Panc1 (cell line): Measurements from ENCODE around the gene NOP16. TPM values are rescaled to one million over a fixed set of nuclear protein-coding genes. Genes with fewer than 3 reads are reported as not detected.

ENCODE experiments used
- ATAC-seq: fragments of 200-7000 bp; cut with Tn5 transposase; 2 replicates; pipeline ENCODE4 v1.9.1; 2020; ENCODE audit warnings: mild to moderate bottlenecking, moderate library complexity
- BruUV-seq: library from RNA; stranded (reverse); fragments of 400-500 nt; replicated peaks from 2 replicates; lab custom pipeline; 2021; lab: Mats Ljungman, UMichigan
- CTCF ChIA-PET: fragments of 300-600 bp; sonication (Branson Sonifier 250); formaldehyde crosslinking; loops from one replicate; lab custom pipeline; 2022; ENCODE audit warnings: antibody characterized with exemption; lab: Charles Lee
- POLR2A ChIA-PET: fragments of 300-600 bp; sonication (Branson Sonifier 250); formaldehyde crosslinking; loops from one replicate; lab custom pipeline; 2022; ENCODE audit warnings: antibody characterized with exemption; lab: Charles Lee
- DNase-seq: peaks from one replicate; pipeline ENCODE4 v3.0.0-alpha.2; 2010; ENCODE audit warnings: low read depth, low spot score
- H3K27ac ChIP-seq: 2 replicates; pipeline ENCODE4 v1.5.1; 2011; ENCODE audit warnings: mild to moderate bottlenecking, low read length, inconsistent platforms
- H3K27me3 ChIP-seq: fragments of 200-500 bp; sonication (Bioruptor generic); 2 replicates; pipeline ENCODE4 v1.6.0; 2014; ENCODE audit warnings: low read length, inconsistent platforms; ENCODE audit not compliant: control insufficient read depth, insufficient read depth
- H3K36me3 ChIP-seq: fragments of 200-500 bp; sonication (Bioruptor generic); 2 replicates; pipeline ENCODE4 v1.5.1; 2014; ENCODE audit warnings: inconsistent platforms, mild to moderate bottlenecking, low read length, moderate library complexity; ENCODE audit not compliant: control insufficient read depth, insufficient read depth
- H3K4me1 ChIP-seq: 2 replicates; pipeline ENCODE4 v1.5.1; 2011; ENCODE audit warnings: inconsistent platforms, mild to moderate bottlenecking, low read length, moderate library complexity; ENCODE audit not compliant: control insufficient read depth, insufficient read depth
- H3K4me3 ChIP-seq, 2 experiments: 2 replicates each; pipeline ENCODE4 v1.5.1; 2011 to 2012; ENCODE audit warnings: low read depth in 2 of 2, low read length in 2 of 2, mild to moderate bottlenecking in 2 of 2, inconsistent platforms in 1 of 2, moderate library complexity in 1 of 2
- H3K9me3 ChIP-seq: fragments of 200-500 bp; sonication (Bioruptor generic); 2 replicates; pipeline ENCODE4 v1.5.1; 2014; ENCODE audit warnings: low read depth, mild to moderate bottlenecking, inconsistent platforms, low read length, moderate library complexity; ENCODE audit not compliant: control insufficient read depth, insufficient read depth
- CTCF ChIP-seq: fragments of 450-650 bp; IDR thresholded peaks from 2 replicates; pipeline ENCODE4 v1.5.1; 2017; ENCODE audit warnings: mild to moderate bottlenecking
- POLR2AphosphoS5 ChIP-seq: IDR thresholded peaks from 2 replicates; pipeline ENCODE4 v1.6.1; 2012; ENCODE audit warnings: mild to moderate bottlenecking, low read depth, low read length, moderate library complexity
- SIN3A ChIP-seq: IDR thresholded peaks from 2 replicates; pipeline ENCODE4 v1.6.1; 2012; ENCODE audit warnings: low read depth, mild to moderate bottlenecking, low read length, moderate library complexity, borderline replicate concordance; ENCODE audit not compliant: insufficient read depth
- TCF7L2 ChIP-seq: IDR thresholded peaks from 2 replicates; pipeline ENCODE4 v1.6.1; 2011; ENCODE audit warnings: mild to moderate bottlenecking, low read depth, low read length, inconsistent platforms
- in situ Hi-C: cut with HindIII; loops from 2 replicates; pipeline ENCODE4 v1.10.0; 2016; ENCODE audit warnings: low sequenced_read_pairs, low pct_unique_long_range_greater_than_20kb
- intact Hi-C: fragments of 100-400 bp; cut with micrococcal nuclease; formaldehyde crosslinking; loops from one replicate; pipeline ENCODE4 v1.10.0; 2022; ENCODE audit not compliant: unreplicated experiment
- total RNA-seq: library from RNA; stranded (reverse); gene quantifications from one replicate; pipeline ENCODE4 v1.2.1, GENCODE V29; 2021; ENCODE audit not compliant: unreplicated experiment
- TF ChIP-seq, protein P1 (sequence below), 2 experiments: IDR thresholded peaks; 2 replicates each; pipeline ENCODE4 v1.6.1; 2011 to 2012; ENCODE audit warnings: low read depth in 2 of 2, control low read depth in 1 of 2, low read length in 1 of 2, mild to moderate bottlenecking in 1 of 2, moderate library complexity in 1 of 2; ENCODE audit not compliant: insufficient read depth in 1 of 2

Gene NOP16
- total RNA-seq, 1 experiment from 2014 or later, result 76.2 TPM

DNA sequence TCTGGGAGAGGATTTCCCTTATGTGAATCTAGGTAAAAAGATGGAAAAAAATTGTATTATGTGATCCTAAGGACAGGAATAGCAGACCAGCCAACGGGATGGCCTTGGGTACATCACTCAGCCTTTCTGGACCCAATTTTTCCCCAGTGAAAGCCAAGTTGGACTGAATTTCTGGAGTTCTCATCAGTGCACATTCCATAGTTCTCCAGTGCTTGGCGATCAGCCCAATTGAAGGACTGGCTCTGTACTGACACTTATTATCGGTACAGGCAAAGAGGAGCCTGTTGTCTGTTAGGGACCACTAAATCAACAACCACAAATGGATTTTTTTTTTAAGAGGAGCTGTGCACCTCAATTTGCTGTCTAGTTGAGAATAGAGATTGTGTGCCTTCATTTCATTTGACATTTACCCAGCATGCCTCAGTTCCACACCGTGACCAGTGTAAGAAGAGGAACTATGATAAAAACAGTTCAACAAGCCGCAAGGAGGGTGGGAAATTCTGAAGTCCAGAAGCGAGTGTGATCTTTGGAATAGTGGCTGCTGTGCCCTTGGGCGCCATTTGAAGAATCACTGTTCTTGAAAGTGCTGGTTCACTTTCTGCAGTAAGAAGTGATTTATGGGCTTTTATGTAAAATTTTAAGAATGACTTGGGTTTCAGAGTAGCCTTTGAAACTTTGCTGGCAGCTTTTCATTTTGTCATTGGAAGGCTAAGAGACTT lies 15.1 kb downstream of the NOP16 start:
- POLR2A ChIA-PET, result no interaction called here

GRCh38 chr5:176371621-176372539 lies 16.5 kb downstream of the NOP16 start:
- ChIA-PET POLR2A (no interaction called here), CTCF (interaction anchor here (1.0 kb wide), 1 partner anchor 10 kb away, joined by 7 read pairs; no protein-coding TSS in a partner anchor)
- Histone ChIP-seq H3K27me3 (no peaks in the 10 kb centered on the region), H3K4me1 (no peaks in the 10 kb centered on the region), H3K4me3 (no peak overlapping the region), H3K9me3 (no peaks in the 10 kb centered on the region), H3K36me3 (no peaks in the 10 kb centered on the region), H3K27ac (no peak overlapping the region)
- TF ChIP-seq POLR2AphosphoS5 (no peak), CTCF (no peak), TCF7L2 (no peak), SIN3A (no peak)
- TF ChIP-seq, protein P1, sequence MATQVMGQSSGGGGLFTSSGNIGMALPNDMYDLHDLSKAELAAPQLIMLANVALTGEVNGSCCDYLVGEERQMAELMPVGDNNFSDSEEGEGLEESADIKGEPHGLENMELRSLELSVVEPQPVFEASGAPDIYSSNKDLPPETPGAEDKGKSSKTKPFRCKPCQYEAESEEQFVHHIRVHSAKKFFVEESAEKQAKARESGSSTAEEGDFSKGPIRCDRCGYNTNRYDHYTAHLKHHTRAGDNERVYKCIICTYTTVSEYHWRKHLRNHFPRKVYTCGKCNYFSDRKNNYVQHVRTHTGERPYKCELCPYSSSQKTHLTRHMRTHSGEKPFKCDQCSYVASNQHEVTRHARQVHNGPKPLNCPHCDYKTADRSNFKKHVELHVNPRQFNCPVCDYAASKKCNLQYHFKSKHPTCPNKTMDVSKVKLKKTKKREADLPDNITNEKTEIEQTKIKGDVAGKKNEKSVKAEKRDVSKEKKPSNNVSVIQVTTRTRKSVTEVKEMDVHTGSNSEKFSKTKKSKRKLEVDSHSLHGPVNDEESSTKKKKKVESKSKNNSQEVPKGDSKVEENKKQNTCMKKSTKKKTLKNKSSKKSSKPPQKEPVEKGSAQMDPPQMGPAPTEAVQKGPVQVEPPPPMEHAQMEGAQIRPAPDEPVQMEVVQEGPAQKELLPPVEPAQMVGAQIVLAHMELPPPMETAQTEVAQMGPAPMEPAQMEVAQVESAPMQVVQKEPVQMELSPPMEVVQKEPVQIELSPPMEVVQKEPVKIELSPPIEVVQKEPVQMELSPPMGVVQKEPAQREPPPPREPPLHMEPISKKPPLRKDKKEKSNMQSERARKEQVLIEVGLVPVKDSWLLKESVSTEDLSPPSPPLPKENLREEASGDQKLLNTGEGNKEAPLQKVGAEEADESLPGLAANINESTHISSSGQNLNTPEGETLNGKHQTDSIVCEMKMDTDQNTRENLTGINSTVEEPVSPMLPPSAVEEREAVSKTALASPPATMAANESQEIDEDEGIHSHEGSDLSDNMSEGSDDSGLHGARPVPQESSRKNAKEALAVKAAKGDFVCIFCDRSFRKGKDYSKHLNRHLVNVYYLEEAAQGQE (IDR thresholded peaks at IDR 0.05; ENCODE audit: insufficient read depth in 1 of 2, low read depth in 2 of 2, low read length in 1 of 2), result no peak
- BruUV-seq, result no TSS peak
- in situ Hi-C loops (no loop called here), intact Hi-C loops (no loop called here)
- DNase-seq (no peak), ATAC-seq (no peak)

More for the DNA sequence above, 15.1 kb downstream of the NOP16 start:
- H3K4me3 ChIP-seq, result no peak overlapping the region
- BruUV-seq, result no TSS peak
- CTCF ChIA-PET, result interaction anchor here (0.6 to 1.0 kb wide), 2 partner anchors 11 to 210 kb away, joined by 4 to 7 read pairs; no protein-coding TSS in a partner anchor
- intact Hi-C loops, result no loop called here
- in situ Hi-C loops, result no loop called here
- H3K27ac ChIP-seq, result no peak overlapping the region
- no peaks in the 10 kb centered on the region for H3K4me1 ChIP-seq
- no peaks in the 10 kb centered on the region for H3K27me3 ChIP-seq
- no peak for ATAC-seq
- TF ChIP-seq SIN3A (no peak), CTCF (no peak), TCF7L2 (no peak), POLR2AphosphoS5 (no peak)
- TF ChIP-seq, protein P1 (IDR thresholded peaks at IDR 0.05; ENCODE audit: insufficient read depth in 1 of 2, low read depth in 2 of 2, low read length in 1 of 2), result no peak
- no peaks in the 10 kb centered on the region for H3K9me3 ChIP-seq
- no peak for DNase-seq
- no peaks in the 10 kb centered on the region for H3K36me3 ChIP-seq
